C4-2B (cell line): ENCODE measurements around the gene EEF1A2.

Experiments
- ZFX ChIP-seq: fragments of 450-650 bp; IDR thresholded peaks from 2 replicates; pipeline ENCODE4 v1.6.1; 2017
- TF ChIP-seq, protein P1 (sequence below): fragments of 450-650 bp; conservative IDR thresholded peaks from 2 replicates; pipeline ENCODE4 v1.5.1; 2017; ENCODE audit warnings: mild to moderate bottlenecking

GRCh38 chr20:63499338-63499969, 571 bp upstream of the EEF1A2 start:
- TF ChIP-seq, protein P1, sequence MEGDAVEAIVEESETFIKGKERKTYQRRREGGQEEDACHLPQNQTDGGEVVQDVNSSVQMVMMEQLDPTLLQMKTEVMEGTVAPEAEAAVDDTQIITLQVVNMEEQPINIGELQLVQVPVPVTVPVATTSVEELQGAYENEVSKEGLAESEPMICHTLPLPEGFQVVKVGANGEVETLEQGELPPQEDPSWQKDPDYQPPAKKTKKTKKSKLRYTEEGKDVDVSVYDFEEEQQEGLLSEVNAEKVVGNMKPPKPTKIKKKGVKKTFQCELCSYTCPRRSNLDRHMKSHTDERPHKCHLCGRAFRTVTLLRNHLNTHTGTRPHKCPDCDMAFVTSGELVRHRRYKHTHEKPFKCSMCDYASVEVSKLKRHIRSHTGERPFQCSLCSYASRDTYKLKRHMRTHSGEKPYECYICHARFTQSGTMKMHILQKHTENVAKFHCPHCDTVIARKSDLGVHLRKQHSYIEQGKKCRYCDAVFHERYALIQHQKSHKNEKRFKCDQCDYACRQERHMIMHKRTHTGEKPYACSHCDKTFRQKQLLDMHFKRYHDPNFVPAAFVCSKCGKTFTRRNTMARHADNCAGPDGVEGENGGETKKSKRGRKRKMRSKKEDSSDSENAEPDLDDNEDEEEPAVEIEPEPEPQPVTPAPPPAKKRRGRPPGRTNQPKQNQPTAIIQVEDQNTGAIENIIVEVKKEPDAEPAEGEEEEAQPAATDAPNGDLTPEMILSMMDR: no peak
- TF ChIP-seq ZFX: no peak
